ENCODE measurements around the gene VMAC.

The VMAC gene

DNA sequence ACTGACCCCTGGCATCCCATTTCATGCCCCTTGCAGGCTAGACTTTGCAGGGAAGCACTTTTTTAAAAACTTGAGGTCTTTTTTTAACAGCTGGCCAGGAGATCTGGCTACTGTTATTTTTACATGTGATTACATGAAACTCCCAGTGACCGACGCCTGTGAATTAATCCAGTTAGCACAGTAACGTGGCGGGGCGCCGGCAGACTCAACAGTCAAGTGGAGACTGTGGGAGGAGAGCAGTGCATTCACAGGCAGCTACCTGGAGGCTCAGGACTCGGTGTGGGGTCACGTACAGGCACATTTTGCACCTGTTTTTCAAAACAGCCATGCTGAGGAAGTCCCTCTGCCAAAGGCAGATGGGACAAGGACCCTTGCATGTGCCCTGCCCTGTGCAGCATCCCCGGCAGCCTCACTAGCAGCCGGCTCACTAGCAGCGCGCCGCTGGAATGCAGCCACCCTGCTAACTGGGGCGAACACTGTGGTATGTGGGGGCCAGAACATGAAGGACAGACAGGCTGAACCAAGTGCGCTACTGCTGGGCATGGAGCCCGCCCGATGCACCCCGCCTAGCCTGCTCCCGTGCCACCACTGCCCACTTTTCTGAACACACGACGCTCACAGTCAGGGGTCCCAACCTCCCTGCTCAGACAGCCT, 28.1 kb downstream of the VMAC start:
- no peak for DNase-seq

DNA sequence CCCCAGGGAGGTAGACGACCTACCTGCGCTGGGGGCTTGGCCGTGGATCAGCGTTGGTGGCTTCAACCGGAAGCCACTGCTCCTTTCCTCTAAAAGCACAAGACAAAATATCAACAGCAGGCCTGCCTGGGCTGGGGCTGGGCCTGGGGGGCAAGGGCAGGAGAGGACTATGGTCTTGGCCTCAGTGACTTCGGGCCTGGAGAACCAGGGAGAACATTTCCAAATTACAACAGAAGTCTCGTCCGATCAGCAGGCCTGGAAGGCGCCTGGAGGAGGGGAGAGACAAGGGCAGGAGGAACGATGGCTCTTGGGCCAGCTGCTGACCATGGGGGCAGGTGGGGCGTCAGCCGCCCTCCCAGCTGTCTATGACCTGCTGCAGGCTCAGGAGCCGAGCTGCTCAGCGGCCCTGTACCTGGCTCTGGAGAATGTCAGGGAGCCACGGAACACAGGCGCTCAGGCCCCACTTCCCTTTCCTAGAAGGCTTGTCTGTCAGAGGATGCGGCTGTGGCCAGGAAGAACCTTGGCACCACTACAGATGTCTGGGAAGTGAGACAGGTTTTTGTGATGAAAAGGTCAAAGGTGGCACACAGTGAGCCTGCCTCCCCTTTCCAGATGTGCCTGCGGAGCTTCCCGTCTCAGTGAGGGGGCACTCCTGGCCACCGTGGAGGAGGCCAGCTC, 28.9 kb downstream of the VMAC start:
- no peak for DNase-seq

DNA sequence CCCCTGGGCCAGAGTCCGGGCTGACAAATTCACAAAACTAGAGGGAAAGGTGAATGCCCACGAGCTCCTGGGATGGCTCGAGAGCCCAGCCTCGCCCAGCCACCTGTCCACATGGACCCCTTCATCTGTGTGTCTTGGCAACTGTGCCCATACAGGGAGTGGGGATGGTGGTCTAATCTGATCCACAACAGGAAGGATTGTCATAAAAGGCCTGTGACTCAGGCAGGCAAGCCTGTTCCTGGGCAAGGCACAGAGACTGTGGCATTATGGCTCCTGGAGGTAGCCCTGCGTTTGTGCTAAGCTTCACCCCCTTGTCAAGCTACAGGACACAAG, 29.4 kb downstream of the VMAC start:
- no peak for DNase-seq

DNA sequence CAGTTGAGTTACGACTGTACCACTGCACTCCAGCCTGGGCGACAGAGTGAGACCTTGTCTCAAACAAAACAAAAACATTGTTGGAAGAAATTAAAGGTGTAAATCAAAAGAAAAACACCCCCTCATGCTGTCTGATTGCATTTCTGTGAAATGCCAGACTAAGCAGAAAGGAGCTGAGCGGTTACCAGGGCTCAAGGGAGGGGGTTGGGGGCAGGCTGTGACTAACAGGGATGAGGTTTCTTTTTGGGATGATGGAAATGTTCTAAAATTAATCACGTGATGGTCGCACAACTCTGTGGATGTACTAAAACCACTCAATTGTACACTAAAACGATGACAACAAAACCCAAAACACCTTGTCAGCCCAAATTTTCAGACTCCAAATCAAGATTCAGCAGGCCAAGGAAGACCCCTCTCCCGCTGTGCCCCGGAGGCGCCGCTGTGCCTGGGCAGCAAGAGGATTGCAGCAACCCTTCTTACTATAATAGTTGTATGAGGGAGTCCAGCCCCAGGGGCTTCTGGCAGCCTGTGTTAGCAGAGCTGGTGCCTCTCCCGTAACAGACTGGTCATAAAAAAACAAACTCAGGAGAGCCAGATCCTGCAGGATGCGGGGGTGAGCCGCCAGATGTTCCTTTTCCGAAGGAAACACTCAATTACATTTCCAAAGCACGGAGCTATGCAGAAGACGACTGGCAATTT, 30.3 kb downstream of the VMAC start:
- DNase-seq, result peak; percentile 42

DNA sequence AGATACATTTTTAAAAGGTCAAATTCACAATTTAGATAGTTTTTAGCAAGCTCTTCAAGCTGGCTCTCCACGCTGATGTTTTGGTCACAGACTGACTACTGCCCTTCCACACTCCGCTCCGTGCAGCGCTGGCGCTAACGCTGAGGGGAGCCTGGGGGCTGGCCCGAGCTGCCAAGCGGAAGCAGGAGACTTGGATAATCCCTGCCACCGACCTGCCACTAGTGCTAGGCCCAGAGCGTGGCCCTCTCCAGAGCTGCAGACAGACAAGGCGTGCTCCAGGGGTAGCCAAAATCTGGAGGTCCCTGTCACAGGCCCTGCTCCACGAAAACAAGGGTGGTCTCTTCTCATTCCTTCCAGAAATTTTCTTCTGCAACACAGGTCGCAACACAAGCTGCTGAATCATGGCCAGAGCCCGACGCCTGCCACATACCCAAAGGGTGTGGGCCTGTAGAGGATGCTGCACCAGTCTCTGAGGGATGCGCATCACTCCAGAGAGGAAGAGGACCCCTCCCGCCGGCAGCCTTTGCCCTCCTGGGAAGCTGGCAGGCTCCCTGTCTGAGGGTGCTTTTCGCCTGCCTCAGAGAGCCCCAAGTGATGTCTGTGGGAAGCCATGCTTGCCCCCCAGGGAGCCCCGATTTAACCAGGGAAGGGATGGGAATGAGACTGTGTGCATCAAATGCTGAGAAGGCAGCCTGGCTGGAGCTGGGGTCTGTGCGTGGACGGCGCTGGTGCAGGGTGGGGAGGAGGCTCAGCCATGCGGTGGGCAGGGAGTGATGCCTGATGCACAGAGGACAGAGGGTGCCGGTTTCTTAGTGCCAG, 31.0 kb downstream of the VMAC start:
- no peak for DNase-seq

DNA sequence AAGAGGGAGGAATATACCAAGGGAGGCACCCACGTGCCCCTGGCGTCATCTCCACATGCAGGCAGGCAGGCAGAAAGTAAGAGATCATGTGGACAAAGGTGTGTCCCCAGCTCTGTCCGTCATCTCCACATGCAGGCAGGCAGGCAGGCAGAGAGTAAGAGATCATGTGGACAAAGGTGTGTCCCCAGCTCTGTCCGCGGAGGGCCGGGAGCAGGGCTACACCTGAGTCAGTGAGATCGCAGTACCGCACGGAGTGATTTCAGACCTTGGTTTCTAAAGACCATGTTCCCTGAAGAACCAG, 31.6 kb downstream of the VMAC start:
- no peak for DNase-seq

DNA sequence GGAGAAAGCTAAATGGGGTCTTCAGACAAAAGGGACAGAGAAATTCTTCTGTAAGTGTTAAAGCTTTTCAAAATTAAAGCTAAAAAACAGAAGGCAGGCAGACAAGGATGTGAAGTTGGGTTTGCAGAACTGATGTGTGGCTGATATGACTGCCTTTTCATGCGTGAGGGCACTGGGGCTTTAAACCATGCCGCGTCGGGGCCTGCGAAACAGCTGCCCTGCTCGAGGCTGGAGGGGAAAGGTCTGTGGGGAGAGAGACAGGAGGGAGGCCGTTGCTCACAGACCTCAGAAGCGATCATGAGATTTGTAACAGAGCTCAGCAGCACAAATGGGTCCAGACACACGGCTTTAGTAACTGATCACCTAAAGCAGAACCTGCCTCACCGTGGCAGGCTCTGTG, 32.9 kb downstream of the VMAC start:
- DNase-seq, result no peak

DNA sequence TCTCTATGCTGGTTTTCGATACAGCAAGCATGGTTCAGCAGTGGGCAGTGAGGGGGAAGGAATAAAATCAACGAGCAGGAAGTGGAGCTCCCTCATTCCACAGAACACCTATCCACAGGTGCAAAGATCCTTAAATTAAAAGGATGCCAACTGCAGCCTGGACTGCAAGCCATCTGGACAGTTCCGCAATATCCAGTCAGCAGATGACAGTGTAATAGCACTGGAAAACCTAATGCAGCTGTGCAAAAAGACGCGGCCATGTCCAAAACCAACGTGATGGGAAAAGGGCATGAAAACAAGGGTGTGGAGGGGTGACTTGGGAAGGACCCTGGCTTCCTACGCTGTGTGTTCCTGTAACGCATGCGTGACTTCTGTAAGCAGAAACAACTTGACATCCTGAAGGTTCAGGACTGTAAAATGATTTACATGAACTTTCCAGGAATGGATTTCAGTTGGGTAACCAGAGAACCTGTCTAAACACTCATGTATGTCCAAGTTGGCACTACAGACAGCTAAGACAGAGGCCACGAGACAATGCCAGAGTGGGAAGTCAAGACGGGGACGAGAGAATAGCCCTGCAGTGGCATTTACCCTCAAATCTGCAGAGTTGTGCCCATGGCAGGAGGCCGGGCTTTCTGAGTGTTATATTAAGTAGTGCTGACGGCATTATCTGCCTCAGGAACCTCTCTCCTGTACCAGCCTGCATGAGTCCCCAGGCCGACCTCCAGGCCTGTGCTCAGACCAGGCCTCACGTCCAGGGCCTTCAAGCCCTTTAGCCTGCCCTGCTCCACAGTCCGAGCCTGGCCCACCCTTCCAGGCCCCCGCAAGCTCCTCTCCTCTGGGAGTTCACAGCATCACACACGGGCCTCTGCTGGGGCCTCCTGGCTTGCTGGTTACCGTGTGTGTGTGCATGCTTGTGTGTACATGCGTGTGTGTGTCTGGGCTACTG, 35.9 kb downstream of the VMAC start:
- DNase-seq, result no peak

DNA sequence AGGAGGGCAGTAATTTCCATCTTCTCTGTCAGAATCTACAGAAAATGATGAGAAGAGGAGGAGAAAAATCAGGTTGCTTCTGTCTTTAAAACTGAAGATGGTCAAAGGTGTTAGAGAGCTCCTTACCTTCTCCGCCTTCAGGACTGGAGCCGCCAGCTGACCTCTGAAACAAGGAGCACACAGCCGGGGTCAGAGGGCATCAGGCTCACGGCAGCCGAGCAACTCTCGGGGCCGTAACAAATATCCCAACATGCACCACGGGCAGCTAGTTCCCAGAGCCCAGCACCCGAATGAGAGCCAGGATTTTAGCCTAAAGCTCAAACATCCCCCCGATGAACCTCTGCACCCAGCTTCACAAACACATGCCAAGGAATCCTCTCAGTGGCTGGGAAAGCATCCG, 37.0 kb downstream of the VMAC start:
- DNase-seq, result no peak

DNA sequence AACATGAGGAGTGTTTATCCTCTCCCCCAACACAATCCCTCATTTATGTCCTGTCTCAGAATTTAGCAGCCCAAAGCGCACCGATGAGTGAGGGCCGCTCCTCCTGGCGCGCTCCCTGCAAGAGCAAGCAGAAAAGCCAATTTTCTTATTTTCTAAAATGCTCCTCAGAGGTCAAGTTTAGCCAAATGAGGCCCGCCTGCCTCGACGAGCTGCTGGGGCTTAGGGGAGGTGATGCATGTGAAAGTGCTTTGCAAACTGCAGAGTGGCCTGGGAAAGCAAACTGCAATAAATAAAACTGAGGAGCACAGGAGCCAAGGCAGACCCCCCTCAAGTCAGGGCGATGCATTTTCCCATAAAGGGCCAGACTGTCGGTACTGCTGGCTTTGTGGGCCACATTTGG, 38.4 kb downstream of the VMAC start:
- DNase-seq, result no peak

DNA sequence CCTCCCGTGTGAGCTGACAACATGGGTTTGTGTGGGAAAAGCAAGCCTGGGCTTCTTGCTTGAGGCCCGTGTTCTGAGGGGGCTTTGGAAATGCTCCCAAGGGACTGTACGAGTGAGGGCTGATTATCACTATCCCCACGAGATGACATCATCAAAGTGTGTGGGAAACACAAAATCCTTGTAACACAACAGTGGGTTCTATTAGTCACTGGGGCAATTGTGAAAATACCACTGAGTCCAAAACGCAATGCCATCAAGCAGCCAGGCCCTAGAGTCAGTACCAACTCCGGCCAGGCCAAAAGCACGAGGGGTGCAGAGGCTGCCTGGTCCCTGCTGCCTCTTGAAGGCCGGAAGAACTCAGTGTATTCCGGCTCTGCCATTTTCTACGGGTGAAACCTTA, 39.0 kb downstream of the VMAC start:
- no peak for DNase-seq

DNA sequence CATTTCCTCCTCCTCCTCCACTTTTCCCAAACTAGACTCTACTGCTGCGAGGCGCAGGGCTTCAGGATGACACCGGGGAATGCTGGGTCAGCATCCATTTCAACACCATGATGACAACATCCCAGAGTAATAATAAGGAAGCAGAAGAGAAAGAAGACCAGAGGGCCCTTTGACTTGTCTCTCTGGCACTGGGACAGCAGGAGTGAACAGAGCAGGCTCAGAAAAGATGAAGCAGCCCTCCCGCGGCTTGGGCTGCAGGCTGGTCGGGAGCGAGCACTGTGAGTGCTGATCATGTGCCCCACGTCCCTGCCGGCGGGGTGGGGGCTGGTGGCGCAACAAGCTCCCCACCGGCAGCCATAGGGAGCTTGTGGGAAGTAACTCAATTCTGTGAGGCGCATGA, 42.8 kb downstream of the VMAC start:
- DNase-seq, result no peak

DNA sequence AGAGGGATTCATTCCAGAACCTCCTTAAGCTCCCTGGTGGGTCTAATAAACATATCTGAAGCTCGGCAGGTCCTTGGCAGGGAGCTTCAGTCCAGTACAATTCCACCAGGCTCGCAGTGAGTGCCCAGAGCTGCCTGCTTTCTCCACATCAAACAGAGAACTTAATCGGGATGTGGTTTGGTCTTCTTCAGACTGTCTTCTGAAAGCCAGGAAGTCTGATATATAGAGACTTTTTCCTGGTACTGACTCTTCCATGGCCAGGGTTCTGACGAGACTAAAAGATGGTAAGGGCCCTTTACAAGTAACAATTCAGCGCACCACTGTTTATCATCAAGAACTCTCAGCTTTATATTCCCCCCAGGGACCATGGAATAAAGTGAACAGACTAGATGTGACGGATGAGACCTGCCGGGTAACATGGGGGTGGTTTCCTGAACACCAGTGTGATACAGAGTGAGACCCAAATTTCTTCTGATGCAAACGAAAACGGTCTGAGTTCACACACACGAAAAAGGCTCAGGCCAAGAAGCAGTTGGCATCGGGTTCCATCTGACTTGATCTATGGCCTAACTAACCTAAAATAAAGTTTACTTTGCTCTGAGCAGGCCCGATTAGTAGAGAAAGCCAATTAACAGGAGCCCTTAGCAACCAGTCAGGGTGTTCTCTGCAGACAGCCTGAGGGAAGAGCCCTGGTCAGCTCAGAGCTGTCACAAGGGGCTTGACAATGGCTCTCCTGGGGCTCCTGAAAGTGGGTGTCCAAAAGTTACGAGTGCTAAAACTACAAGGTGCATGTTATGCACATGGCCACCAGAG, 44.3 kb downstream of the VMAC start:
- no peak for DNase-seq

DNA sequence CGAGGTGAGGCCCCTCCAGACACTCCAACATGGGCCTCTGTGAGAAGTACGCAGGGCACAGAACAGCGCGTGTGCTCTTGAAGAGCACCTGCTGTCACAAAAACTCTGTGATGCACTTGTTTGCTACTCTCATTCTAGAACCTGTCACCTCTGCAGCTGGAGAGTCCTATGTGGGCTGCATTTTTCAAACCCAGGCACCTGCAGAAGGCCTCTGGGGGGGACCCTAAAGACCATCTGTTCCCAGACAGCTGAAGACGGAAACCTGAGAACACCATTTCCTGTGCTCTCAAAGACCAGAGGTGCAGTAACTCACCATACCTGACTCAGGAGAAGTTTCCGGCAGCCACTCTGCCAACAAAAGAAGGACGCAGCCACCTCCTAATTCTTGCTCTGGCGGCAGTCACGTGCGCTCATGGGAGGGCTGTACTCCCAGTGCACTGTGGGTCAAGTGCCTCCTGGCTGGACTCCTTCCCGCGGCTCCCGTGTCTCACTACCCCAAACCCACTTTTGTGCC, 45.2 kb downstream of the VMAC start:
- no peak for DNase-seq

DNA sequence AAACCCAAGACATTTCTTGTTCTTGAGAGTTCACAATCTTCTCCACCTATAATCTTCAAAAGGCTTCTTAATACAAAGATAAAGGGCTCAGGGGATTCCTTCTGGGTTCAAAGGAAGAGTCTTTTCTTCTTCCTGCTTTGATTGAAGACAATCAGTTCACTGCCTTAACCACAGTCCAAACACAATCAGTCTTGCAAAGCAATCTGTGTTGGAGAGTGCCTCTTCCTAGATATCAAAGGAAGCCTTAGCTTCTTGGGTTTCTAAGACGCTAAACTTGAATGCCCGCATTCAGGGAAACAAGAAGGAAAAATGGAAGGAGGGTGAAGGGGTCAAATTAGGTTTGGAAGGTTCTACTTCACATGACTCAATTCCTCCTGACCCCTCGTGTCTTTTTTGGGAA, 46.1 kb downstream of the VMAC start:
- no peak for DNase-seq

DNA sequence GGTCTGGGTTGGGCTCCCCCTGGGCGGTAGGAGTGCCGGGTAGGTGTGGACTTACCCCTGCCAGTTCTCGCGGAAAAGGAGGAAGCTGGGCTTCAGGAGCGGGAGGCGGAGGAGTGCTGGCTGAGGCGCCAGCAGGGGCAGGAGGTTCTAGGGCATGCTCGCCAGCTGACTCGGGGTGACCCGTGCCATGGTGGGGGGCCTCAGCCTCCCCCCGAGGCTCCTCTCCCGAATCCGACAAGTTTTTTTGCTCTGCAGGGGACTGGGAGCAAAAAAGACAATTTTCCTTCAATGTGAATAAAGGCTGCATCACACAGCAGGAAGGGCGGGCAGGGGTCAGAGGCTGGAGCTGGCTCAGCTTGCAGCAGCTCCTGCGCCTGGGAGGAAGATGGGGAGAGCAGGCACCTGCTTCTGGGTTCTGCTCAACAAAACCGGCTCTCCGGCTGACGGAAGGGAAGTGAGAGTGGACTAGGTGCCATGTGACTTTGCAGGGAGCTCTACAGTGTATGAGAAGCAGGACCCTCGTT, 46.7 kb downstream of the VMAC start:
- DNase-seq, result no peak

DNA sequence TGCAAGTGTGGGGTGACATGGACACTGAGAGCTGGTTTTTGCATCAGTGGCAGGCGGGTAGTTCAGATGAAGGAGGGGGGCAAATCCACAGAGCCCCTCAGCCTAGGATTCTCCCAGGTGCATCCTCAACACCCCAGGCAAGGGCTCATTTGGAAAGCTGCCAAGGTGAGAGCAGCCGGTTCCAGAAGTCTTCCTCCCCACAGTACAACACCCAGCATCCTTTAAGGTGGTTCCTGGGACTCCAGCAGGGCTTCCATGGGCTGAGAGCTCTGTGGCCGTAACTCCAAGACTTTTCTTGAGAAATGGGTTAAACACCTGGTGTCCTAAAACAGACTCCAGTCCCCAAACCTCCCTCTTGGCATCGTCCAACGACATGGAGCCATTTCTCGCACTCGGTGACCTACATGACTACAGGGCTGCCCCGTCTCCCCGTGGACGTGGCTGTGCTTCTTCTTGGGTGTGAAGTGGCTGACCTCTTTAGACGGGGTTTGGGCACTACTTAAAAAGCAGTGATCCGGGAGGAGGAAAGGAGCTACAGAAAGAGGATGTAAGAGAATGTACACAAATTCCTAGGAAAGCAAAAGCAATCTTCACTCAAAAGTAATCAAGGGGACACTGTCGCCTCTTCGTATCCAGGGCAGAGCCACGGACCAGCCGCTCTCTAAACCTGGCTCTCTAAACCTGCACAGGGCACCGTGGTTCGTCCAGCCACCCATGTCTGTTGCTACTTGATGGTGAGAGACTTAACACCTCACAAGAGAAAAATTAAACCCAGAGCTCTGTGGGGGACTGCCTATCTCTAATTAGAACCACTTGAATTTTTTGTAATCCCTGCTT, 47.7 kb downstream of the VMAC start:
- DNase-seq, result no peak

DNA sequence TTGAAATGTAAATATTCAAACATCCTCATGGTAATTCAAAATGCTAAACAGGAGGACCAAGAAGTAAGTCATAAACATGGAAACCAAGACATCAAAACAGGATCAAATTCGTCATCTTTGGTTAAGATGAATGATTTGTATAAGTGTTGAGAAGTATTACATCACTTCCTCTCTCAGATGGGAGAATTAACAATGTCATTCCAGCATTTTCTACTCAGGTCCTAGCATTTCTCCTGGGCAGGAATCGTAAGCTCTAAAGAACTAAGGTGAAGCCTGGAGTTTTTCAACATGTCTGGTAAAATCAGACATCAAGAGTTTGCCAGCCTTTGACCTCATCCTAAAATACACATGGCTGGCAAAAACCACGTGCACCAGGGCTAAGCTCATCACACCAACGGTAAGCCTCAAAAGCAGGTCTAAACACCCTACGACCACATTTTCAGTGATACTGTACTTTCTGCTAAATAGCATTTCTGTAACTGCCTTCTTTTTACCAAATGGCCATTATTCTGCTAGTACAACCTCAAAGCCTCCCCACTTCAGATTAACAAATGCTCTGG, 48.4 kb downstream of the VMAC start:
- no peak for DNase-seq

DNA sequence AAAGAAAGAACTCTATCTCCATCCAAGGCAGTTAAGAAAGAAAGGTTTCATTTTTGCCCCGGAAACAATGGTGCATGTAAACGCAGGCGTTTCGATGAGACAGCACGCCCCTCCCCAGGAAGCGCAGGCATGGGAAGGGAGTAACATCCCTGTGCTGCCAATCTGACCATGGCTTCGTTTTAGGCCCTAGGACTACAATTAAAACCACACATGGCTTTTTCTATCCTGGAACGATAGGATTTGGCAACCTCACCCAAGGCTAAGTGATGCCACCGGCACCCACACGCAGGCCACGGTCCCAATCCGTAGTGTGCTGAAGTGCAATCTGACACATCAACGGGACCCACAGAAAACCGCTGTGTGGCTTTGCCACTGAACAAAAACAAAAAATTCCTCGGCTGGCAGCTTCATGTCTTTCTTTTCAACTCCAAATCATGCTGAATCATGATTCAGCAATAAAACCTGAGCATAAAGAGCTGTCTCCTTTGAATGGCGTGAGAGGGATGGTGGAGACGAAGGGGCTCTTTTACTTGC, 49.1 kb downstream of the VMAC start:
- DNase-seq, result no peak

DNA sequence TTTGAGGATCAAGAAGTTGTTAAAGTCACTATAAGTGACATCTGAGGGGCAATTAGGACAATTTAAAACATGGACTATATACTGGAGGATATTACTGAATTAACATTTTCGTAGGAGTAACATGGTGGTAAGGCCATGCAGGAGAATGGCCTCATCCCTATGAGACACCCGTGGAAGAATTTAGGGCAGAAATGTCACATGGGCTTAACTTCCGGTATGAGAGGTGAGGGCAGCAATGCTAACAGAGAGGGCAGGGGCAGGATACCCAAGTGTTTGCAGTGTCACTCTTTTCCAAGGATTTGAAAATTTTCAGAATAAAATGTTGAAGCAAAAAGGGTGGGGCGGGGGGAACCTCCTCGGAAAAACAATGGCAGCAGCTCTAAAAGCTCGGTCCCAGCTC, 49.6 kb downstream of the VMAC start:
- no peak for DNase-seq
